OCI-LY7 (cell line): ENCODE measurements around the gene TRAF3.

Experiments used
- EZH2phosphoT487 ChIP-seq: fragments of 200-600 bp; sonication (generic); IDR thresholded peaks from 2 replicates; pipeline ENCODE4 v1.6.1; 2018; ENCODE audit warnings: low read depth, borderline replicate concordance, mild to moderate bottlenecking, mixed run types, antibody characterized with exemption, low read length, moderate library complexity, mixed read lengths
- TF ChIP-seq, protein P1 (sequence below): fragments of 200-600 bp; sonication (generic); conservative IDR thresholded peaks from 2 replicates; pipeline ENCODE4 v1.5.1; 2014; ENCODE audit warnings: mild to moderate bottlenecking, antibody characterized with exemption, low read length, moderate library complexity, mixed read lengths

DNA sequence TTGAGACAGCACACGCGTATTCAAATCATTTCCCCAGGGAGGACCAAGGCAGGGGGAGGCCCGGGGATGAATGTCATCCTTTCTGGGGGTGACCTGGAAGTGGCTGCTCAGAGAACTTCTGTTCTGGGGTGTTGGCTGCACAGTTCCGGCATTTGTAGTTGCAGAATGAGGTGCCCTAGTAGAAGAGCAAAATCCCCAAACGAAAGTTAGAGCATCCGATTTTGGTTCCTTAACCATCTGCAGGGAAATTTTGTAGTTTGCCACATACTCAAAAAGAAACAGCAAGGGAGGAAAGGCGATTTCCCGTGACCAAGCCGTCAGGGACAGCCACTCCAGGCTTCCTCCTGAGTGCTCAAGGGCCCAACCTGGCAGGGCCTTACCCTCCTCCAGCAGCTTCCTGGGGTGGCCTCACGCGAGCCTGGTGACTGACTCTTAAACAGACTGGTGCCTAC lies 13.0 kb upstream of the TRAF3 start:
- TF ChIP-seq, protein P1, sequence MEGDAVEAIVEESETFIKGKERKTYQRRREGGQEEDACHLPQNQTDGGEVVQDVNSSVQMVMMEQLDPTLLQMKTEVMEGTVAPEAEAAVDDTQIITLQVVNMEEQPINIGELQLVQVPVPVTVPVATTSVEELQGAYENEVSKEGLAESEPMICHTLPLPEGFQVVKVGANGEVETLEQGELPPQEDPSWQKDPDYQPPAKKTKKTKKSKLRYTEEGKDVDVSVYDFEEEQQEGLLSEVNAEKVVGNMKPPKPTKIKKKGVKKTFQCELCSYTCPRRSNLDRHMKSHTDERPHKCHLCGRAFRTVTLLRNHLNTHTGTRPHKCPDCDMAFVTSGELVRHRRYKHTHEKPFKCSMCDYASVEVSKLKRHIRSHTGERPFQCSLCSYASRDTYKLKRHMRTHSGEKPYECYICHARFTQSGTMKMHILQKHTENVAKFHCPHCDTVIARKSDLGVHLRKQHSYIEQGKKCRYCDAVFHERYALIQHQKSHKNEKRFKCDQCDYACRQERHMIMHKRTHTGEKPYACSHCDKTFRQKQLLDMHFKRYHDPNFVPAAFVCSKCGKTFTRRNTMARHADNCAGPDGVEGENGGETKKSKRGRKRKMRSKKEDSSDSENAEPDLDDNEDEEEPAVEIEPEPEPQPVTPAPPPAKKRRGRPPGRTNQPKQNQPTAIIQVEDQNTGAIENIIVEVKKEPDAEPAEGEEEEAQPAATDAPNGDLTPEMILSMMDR = no peak
- TF ChIP-seq EZH2phosphoT487 = no peak
